Brain microvascular endothelial cell (primary cell): ENCODE data around the gene MAZ.

ENCODE experiments used
- DNase-seq: peaks from one replicate; pipeline ENCODE4 v3.0.0-alpha.2; 2020
- H3K27ac ChIP-seq: fragments of 250-450 bp; sonication (Bioruptor Pico); 2 replicates; pipeline ENCODE4 v1.5.1; 2020; ENCODE audit warnings: mild to moderate bottlenecking, moderate library complexity
- H3K27me3 ChIP-seq: fragments of 250-450 bp; sonication (Bioruptor Pico); replicated peaks from 2 replicates; pipeline ENCODE4 v1.5.1; 2020; ENCODE audit warnings: mild to moderate bottlenecking
- H3K36me3 ChIP-seq: fragments of 250-450 bp; sonication (Bioruptor Pico); replicated peaks from 2 replicates; pipeline ENCODE4 v1.5.1; 2020; ENCODE audit warnings: mild to moderate bottlenecking
- H3K4me3 ChIP-seq: 2 replicates; pipeline ENCODE4 v1.5.1; 2011; ENCODE audit warnings: low read depth, mild to moderate bottlenecking, control low read depth, low read length, moderate library complexity
- in situ Hi-C: cut with HindIII; loops from 2 replicates; pipeline ENCODE4 v1.10.0; 2017; ENCODE audit warnings: low sequenced_read_pairs, low pct_ligation_motif_present
- TF ChIP-seq, protein P1 (sequence below): IDR thresholded peaks from 2 replicates; pipeline ENCODE4 v1.5.1; 2011; ENCODE audit warnings: low read depth, mild to moderate bottlenecking, moderate library complexity, low read length, control low read depth, inconsistent platforms; ENCODE audit errors: missing control alignments

The MAZ gene

DNA sequence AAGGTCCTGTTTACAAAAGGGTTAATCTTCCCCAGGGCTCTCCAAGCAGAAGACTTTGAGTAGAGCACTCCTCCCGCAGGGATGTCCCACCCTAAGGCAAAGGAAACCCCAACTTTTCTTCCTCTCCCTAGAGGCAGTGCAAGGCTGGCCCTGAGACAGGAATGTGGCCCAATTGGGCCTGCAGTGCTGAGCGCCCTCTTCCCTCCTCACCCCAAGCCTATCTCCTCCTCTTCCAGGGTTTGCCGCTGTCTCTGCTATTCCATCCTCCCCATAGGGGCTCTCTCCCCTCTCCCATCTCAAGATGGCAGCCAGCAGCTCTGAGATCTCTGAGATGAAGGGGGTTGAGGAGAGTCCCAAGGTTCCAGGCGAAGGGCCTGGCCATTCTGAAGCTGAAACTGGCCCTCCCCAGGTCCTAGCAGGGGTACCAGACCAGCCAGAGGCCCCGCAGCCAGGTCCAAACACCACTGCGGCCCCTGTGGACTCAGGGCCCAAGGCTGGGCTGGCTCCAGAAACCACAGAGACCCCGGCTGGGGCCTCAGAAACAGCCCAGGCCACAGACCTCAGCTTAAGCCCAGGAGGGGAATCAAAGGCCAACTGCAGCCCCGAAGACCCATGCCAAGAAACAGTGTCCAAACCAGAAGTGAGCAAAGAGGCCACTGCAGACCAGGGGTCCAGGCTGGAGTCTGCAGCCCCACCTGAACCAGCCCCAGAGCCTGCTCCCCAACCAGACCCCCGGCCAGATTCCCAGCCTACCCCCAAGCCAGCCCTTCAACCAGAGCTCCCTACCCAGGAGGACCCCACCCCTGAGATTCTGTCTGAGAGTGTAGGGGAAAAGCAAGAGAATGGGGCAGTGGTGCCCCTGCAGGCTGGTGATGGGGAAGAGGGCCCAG lies 6.7 kb downstream of the MAZ start:
- no peak overlapping the region for H3K27ac ChIP-seq
- in situ Hi-C loops, result no loop called here
- peak overlapping the region; percentile 55 for H3K4me3 ChIP-seq
- no peaks in the 10 kb centered on the region for H3K27me3 ChIP-seq
- TF ChIP-seq, protein P1, sequence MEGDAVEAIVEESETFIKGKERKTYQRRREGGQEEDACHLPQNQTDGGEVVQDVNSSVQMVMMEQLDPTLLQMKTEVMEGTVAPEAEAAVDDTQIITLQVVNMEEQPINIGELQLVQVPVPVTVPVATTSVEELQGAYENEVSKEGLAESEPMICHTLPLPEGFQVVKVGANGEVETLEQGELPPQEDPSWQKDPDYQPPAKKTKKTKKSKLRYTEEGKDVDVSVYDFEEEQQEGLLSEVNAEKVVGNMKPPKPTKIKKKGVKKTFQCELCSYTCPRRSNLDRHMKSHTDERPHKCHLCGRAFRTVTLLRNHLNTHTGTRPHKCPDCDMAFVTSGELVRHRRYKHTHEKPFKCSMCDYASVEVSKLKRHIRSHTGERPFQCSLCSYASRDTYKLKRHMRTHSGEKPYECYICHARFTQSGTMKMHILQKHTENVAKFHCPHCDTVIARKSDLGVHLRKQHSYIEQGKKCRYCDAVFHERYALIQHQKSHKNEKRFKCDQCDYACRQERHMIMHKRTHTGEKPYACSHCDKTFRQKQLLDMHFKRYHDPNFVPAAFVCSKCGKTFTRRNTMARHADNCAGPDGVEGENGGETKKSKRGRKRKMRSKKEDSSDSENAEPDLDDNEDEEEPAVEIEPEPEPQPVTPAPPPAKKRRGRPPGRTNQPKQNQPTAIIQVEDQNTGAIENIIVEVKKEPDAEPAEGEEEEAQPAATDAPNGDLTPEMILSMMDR, result no peak
- DNase-seq, result no peak
- H3K36me3 ChIP-seq, result peaks cover 9% of the 10 kb centered on the region

DNA sequence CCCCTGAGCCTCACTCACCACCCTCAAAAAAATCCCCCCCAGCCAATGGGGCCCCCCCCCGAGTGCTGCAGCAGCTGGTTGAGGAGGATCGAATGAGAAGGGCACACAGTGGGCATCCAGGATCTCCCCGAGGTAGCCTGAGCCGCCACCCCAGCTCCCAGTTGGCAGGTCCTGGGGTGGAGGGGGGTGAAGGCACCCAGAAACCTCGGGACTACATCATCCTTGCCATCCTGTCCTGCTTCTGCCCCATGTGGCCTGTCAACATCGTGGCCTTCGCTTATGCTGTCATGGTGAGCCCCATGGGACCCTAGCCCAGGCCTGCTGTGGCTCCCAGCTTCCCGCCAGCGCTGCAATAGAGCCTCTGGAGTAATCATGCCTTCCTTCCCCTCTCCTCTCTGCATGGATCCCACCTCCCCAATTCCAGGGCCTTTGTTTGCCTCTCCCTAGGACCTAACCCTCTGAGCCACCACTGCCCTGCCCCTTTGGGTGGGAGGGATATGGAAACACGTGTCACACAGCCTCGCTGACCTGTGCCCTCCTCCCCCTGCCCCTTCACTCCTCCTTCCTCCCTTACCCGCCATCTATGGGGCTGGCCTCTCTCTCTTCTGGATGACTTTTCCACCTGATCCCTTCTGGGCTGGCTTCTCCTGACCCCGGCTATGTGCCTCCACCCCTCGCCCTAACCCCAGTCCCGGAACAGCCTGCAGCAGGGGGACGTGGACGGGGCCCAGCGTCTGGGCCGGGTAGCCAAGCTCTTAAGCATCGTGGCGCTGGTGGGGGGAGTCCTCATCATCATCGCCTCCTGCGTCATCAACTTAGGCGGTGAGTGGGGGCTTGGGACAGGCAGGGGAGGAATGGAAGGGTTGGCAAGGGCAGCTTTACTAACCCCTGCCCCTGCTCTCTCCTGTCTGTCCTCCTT lies 7.6 kb downstream of the MAZ start:
- no peaks in the 10 kb centered on the region for H3K27me3 ChIP-seq
- DNase-seq, result no peak
- in situ Hi-C loops, result no loop called here
- H3K36me3 ChIP-seq, result peaks cover 5% of the 10 kb centered on the region
- TF ChIP-seq, protein P1, result no peak
- no peak overlapping the region for H3K4me3 ChIP-seq
- H3K27ac ChIP-seq, result no peak overlapping the region

DNA sequence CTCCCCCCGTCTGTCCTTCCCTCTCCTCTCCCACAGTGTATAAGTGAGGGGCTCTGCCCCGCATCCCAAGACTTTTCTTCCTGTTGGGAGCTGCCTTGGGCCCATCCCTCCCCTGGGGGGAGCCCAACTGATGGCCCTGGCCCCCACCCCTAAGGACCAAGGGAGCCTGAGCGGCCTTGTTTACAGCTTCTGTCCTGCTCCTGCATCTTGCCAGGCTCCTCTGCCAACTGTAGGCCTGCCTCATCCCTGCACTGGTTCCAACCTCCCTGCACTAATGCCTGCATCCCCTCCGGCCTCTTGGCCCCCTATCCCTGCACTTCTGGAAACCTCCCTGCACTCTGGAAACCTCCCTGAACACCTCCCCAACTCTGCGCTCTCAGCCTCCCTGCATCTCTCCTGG lies 8.3 kb downstream of the MAZ start:
- no peak overlapping the region for H3K4me3 ChIP-seq
- no peaks in the 10 kb centered on the region for H3K27me3 ChIP-seq
- in situ Hi-C loops, result no loop called here
- TF ChIP-seq, protein P1, result no peak
- H3K36me3 ChIP-seq, result peaks cover 3% of the 10 kb centered on the region
- no peak overlapping the region for H3K27ac ChIP-seq
- DNase-seq, result no peak

DNA sequence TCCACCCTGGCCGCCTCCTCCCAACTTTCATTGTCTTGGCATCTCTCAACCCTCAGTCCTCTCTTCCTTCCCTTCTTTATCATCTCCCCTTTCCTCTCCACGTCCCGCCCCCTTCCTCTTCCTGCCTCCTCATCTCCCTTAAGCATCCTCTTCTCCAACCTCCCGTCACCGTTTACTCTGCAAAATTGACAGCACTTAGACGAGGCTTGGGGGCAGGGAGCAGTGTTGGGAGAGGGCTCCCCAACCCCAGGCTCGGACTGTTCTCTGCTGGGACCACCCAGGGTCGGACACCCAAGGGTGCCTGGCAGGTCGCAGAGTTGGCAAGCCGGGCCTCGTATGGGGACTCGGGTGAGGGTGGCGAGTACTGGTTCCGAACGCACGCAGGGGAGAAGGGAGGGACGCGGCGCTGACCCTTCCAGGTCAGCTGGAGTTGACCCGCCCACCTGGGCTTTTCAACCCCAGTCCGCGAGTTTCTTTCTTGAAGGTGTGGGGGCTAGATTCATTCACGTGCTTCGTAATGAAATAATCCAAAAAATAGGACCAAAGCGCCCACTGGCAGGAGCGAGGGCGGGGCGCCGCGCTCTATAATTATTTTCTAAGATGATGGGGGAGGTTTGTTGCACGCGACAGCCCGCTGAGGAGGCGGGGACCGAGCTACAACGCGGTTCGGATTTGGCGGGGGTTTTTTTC lies 8.8 kb downstream of the MAZ start:
- TF ChIP-seq, protein P1, result no peak
- DNase-seq, result no peak
- no peaks in the 10 kb centered on the region for H3K27me3 ChIP-seq
- H3K36me3 ChIP-seq, result no peaks in the 10 kb centered on the region
- H3K27ac ChIP-seq, result no peak overlapping the region
- H3K4me3 ChIP-seq, result peak overlapping the region; percentile 84
- in situ Hi-C loops, result no loop called here

DNA sequence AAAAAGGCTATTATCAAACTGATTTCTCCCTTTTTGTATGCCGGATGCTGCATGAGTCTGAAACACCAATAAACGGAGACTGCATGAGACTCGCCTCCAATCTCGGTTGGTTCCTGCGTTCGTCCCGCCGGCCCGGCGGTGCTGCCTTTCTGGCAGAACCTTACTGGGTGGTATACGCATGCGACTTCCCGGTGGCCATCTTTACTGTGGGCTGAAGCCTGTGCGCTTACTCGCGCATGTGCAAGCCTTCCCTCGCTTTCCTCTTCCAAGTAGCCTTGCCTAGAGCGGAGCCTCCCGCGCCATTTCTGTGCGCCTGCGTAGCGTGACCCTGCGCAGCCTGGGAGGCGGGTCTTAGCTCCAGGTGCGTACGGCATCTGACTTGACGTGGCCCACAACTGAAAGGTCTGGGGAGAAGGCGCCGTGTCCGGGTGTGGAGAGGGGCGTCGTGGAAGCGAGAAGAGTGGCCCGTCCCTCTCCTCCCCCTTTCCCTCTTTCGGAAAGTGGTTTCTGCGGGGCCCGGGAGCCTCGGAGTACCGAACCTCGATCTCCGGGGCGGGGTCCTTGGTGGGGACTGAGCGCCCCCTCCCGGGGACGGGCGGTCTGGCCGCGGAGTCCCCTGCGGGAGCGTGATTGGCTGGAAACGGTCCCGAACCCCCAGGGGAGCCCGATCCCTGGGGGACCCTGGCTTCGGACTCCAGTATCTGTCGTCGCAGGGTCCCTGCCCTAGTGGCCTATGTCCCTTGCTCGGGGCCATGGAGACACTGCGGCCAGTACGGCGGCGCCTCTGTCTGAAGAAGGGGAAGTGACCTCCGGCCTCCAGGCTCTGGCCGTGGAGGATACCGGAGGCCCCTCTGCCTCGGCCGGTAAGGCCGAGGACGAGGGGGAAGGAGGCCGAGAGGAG lies 9.7 kb downstream of the MAZ start, which contains the start of gene PAGR1:
TSS of gene PAGR1 (plus strand) at position 360 of the 901 bp plus-strand sequence. CDS start at position 734, 374 bp downstream.
- peak within 1 kb of the TSS; percentile 84 for H3K4me3 ChIP-seq
- TF ChIP-seq, protein P1, result peak; percentile 92
- H3K27ac ChIP-seq, result peak within 1 kb of the TSS; percentile 54
- peak; percentile 99 for DNase-seq
- H3K36me3 ChIP-seq, result no peaks in the 10 kb centered on the region
- in situ Hi-C loops, result no loop called here
- H3K27me3 ChIP-seq, result no peaks in the 10 kb centered on the region
